Measurements from ENCODE around the gene UAP1L1.

GRCh38 chr9:137055385-137056364 is 21.6 kb upstream of the UAP1L1 start:
- TF ChIP-seq CTCF (IDR thresholded peaks at IDR 0.05) (no peak), POLR2AphosphoS5 (IDR thresholded peaks at IDR 0.05) (no peak)

Data from breast epithelium (tissue), 3 donors.